ENCODE data around the gene ABCA12. TPM values are rescaled to one million over a fixed set of nuclear protein-coding genes. Genes with fewer than 3 reads are reported as not detected.

ABCA12 gene
- total RNA-seq, 3 donors from 2014 or later, result 3.6 to 4.0 TPM; not detected in 1

DNA sequence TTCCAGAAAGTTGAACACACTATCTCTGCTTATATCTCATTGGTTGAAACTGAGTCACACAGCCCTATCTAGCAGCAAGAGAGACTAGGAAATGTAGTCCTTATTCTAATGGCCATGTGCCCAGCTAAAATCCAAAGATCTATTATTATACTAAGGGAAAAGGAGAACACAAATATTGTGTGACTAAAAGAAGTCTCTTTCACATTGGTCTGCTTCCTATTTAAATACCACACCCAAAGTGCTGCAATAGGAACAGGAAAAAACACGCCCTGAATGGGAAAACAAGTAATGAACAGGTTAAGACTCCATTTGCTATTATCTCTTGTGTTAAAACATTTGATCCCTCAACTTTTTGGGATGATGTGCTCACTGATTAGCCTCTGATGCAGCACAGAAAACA is 242.2 kb downstream of the ABCA12 start:
- Histone ChIP-seq H3K9me3 (no peaks in the 10 kb centered on the region), H3K27me3 (no peaks in the 10 kb centered on the region), H3K27ac (no peak overlapping the region), H3K4me3 (no peak overlapping the region), H3K36me3 (no peaks in the 10 kb centered on the region), H3K4me1 (no peaks in the 10 kb centered on the region)
- TF ChIP-seq POLR2A (IDR thresholded peaks at IDR 0.05) (no peak), POLR2AphosphoS5 (IDR thresholded peaks at IDR 0.05) (no peak), CTCF (IDR thresholded peaks at IDR 0.05) (no peak)
- DNase-seq (ENCODE audit: low spot score in 2 of 2), result no peak
- intact Hi-C loops (cut with DNase I; ENCODE audit: low total_unique reads), result no loop called here

GRCh38 chr2:214895469-214895868 is 243.0 kb downstream of the ABCA12 start:
- TF ChIP-seq CTCF (IDR thresholded peaks at IDR 0.05), result no peak
- TF ChIP-seq POLR2A (IDR thresholded peaks at IDR 0.05), result no peak
- no peak for TF ChIP-seq POLR2AphosphoS5 (IDR thresholded peaks at IDR 0.05)
- no peak overlapping the region for H3K4me3 ChIP-seq

DNA sequence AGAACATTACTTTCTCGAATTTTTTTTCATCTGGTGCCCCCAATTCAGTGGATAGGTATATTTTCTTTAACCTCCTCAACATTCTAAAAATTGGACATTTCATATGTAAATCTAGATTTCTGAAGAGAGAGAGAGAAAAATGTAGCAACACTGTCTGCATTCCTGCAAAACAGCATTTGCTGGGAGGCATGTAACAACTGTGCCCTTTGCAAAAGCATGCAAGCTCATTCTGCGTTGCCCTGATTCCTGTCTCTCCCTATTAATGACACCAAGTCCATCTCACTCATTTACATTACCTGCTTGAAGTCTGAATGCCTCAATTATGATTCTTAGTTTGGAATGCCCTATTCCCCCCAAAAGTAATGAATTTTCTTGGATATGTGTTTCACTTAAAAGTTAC is 249.1 kb downstream of the ABCA12 start:
- H3K4me1 ChIP-seq, result no peaks in the 10 kb centered on the region
- DNase-seq (ENCODE audit: low spot score in 2 of 2), result no peak
- TF ChIP-seq POLR2A (IDR thresholded peaks at IDR 0.05), result no peak
- TF ChIP-seq CTCF (IDR thresholded peaks at IDR 0.05), result no peak
- no peak for TF ChIP-seq POLR2AphosphoS5 (IDR thresholded peaks at IDR 0.05)
- H3K9me3 ChIP-seq, result no peaks in the 10 kb centered on the region
- intact Hi-C loops (cut with DNase I; ENCODE audit: low total_unique reads), result no loop called here
- no peak overlapping the region for H3K27ac ChIP-seq
- no peak overlapping the region for H3K4me3 ChIP-seq
- H3K36me3 ChIP-seq, result no peaks in the 10 kb centered on the region
- H3K27me3 ChIP-seq, result no peaks in the 10 kb centered on the region

More at GRCh38 chr2:214895469-214895868, 243.0 kb downstream of the ABCA12 start:
- no peak overlapping the region for H3K27ac ChIP-seq
- H3K27me3 ChIP-seq, result no peaks in the 10 kb centered on the region
- intact Hi-C loops (cut with DNase I; ENCODE audit: low total_unique reads), result no loop called here
- no peaks in the 10 kb centered on the region for H3K36me3 ChIP-seq
- H3K4me1 ChIP-seq, result no peaks in the 10 kb centered on the region
- no peaks in the 10 kb centered on the region for H3K9me3 ChIP-seq
- DNase-seq (ENCODE audit: low spot score in 2 of 2), result no peak

DNA sequence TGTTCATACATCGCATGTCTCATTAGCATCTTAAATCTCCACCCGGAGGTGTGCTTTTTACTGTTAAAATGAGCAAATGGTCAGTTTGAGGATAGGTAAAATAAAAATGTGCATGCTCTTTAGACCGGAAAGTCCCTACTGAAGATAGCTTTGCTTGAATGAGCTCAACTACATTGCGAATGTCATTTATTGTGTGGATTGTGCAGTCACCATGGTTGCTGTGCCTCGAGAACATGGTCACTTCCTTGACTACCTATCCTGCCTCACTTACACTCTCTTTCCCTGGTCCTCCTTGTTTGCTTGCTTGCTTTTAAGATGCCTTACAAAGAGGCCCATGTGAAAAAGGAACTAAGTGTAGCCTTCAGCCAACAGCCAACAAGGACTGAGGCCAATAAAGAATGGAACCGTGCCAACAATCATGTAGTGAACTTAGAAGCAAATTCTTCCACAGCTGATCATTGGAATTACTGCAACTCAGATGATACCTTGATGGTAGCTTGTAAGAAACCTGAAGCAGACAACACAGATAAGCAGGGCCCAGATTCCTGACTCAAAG is 256.7 kb downstream of the ABCA12 start:
- no peak overlapping the region for H3K4me3 ChIP-seq
- DNase-seq (ENCODE audit: low spot score in 2 of 2), result no peak
- H3K4me1 ChIP-seq, result no peaks in the 10 kb centered on the region
- no peak for TF ChIP-seq POLR2A (IDR thresholded peaks at IDR 0.05)
- TF ChIP-seq POLR2AphosphoS5 (IDR thresholded peaks at IDR 0.05), result no peak
- no peak for TF ChIP-seq CTCF (IDR thresholded peaks at IDR 0.05)
- no peaks in the 10 kb centered on the region for H3K27me3 ChIP-seq
- no peak overlapping the region for H3K27ac ChIP-seq
- H3K36me3 ChIP-seq, result no peaks in the 10 kb centered on the region
- H3K9me3 ChIP-seq, result no peaks in the 10 kb centered on the region
- intact Hi-C loops (cut with DNase I; ENCODE audit: low total_unique reads), result no loop called here

Other genes starting within 250 kb of the ABCA12 start
- 10 to 100 TPM; 32.2 to 54.1 (median 33.0) TPM for gene ATIC, start 173.4 kb upstream of the ABCA12 start, total RNA-seq